Keratinocyte (primary cell): ENCODE measurements around the gene CFAP20. TPM values are rescaled to one million over a fixed set of nuclear protein-coding genes. Genes with fewer than 3 reads are reported as not detected.

Experiments
- DNase-seq: peaks from one replicate; pipeline ENCODE4 v3.0.0-alpha.2; 2011; ENCODE audit warnings: low read depth, missing footprints, low spot score
- FAIRE-seq: peaks from 2 replicates; lab custom pipeline; 2011; peaks lifted over from hg19 to GRCh38; lab: Jason Lieb, UNC
- H2AFZ ChIP-seq: 2 replicates; pipeline ENCODE4 v1.6.0; 2012; ENCODE audit warnings: low read length, control low read depth, inconsistent platforms; ENCODE audit not compliant: control insufficient read depth
- H3K27ac ChIP-seq: 2 replicates; pipeline ENCODE4 v1.5.1; 2011; ENCODE audit warnings: low read length; ENCODE audit not compliant: control insufficient read depth, insufficient read depth
- H3K27me3 ChIP-seq: 3 replicates; pipeline ENCODE4 v1.6.0; 2011; ENCODE audit warnings: low read length; ENCODE audit not compliant: control insufficient read depth, insufficient read depth; ENCODE audit errors: extremely low read depth
- H3K36me3 ChIP-seq, 2 experiments: 2 replicates in 1 of 2; 3 replicates in 1 of 2; pipeline ENCODE4 v1.5.1; 2011; ENCODE audit warnings: low read length in 2 of 2, mild to moderate bottlenecking in 1 of 2; ENCODE audit not compliant: control insufficient read depth in 2 of 2, insufficient read depth in 2 of 2; ENCODE audit errors: extremely low read depth in 1 of 2
- H3K4me1 ChIP-seq: 3 replicates; pipeline ENCODE4 v1.5.1; 2011; ENCODE audit warnings: low read length; ENCODE audit not compliant: control insufficient read depth, insufficient read depth; ENCODE audit errors: extremely low read depth
- H3K4me2 ChIP-seq: 3 replicates; pipeline ENCODE4 v1.6.0; 2011; ENCODE audit warnings: low read depth, low read length; ENCODE audit not compliant: control insufficient read depth, insufficient read depth; ENCODE audit errors: extremely low read depth
- H3K4me3 ChIP-seq, 3 experiments: fragments of 200-600 bp in 1 of 3; sonication (generic) in 1 of 3; 2 replicates in 2 of 3; 3 replicates in 1 of 3; pipeline ENCODE4 v1.5.1; 2011 to 2016; ENCODE audit warnings: low read length in 3 of 3, mild to moderate bottlenecking in 3 of 3, control low read depth in 2 of 3, inconsistent platforms in 1 of 3, low read depth in 1 of 3, mixed read lengths in 1 of 3, mixed run types in 1 of 3, moderate library complexity in 1 of 3; ENCODE audit not compliant: control insufficient read depth in 2 of 3, insufficient read depth in 2 of 3; ENCODE audit errors: extremely low read depth in 1 of 3
- H3K79me2 ChIP-seq: 2 replicates; pipeline ENCODE4 v1.6.0; 2012; ENCODE audit warnings: low read length; ENCODE audit not compliant: control insufficient read depth, insufficient read depth
- H3K9ac ChIP-seq: 3 replicates; pipeline ENCODE4 v1.6.0; 2011; ENCODE audit warnings: low read length; ENCODE audit not compliant: control insufficient read depth, insufficient read depth; ENCODE audit errors: extremely low read depth
- H3K9me1 ChIP-seq: 3 replicates; pipeline ENCODE4 v1.6.0; 2011; ENCODE audit warnings: low read length; ENCODE audit not compliant: control insufficient read depth, insufficient read depth; ENCODE audit errors: extremely low read depth
- H3K9me3 ChIP-seq: 2 replicates; pipeline ENCODE4 v1.5.1; 2012; ENCODE audit warnings: low read depth, low read length; ENCODE audit not compliant: control insufficient read depth
- H4K20me1 ChIP-seq: 3 replicates; pipeline ENCODE4 v1.6.0; 2011; ENCODE audit warnings: low read length; ENCODE audit not compliant: control insufficient read depth, insufficient read depth; ENCODE audit errors: extremely low read depth
- CTCF ChIP-seq, 3 experiments: IDR thresholded peaks in 1 of 3; conservative IDR thresholded peaks in 1 of 3; optimal IDR thresholded peaks in 1 of 3; 2 replicates in 2 of 3; 3 replicates in 1 of 3; pipeline versions ENCODE3 to v1.5.1; 2011; ENCODE audit warnings: low read length in 3 of 3, mild to moderate bottlenecking in 3 of 3, moderate library complexity in 2 of 3, control low read depth in 1 of 3, inconsistent platforms in 1 of 3; ENCODE audit not compliant: insufficient read depth in 2 of 3; ENCODE audit errors: extremely low read depth in 1 of 3
- EZH2 ChIP-seq: IDR thresholded peaks from one replicate; pipeline ENCODE4 v1.6.1; 2012; ENCODE audit warnings: inconsistent platforms, mild to moderate bottlenecking, low read length, moderate library complexity
- dilution Hi-C: fragments of 300-500 bp; cut with MboI; formaldehyde crosslinking; loops from one replicate; pipeline ENCODE4 v1.7.0; 2020; ENCODE audit warnings: low sequenced_read_pairs; ENCODE audit not compliant: extremely low pct_ligation_motif_present
- polyA plus RNA-seq, 5 experiments: library from polyadenylated mRNA; depleted of rRNA in 3 of 5; stranded (reverse) in 3 of 5; stranded (forward) in 1 of 5; unstranded in 1 of 5; fragments of >200 nt; gene quantifications; 1 replicate in 1 of 5; 2 replicates in 3 of 5; 3 replicates in 1 of 5; pipeline versions ENCODE4 v1.2.1 to v1.2.3, GENCODE V29; 2011 to 2012; ENCODE audit warnings: missing spikeins in 2 of 5, low read depth in 1 of 5, low replicate concordance in 1 of 5

CFAP20 gene
- polyA plus RNA-seq, 1 donor (not counting 4 experiments of a cell fraction or from before 2014, with no cell fraction given), result 52.0 TPM

GRCh38 chr16:58116529-58116928 lies 12.7 kb downstream of the CFAP20 start:
- Histone ChIP-seq H2AFZ (no peak overlapping the region), H3K36me3 (peaks cover 13 to 14% of the 10 kb centered on the region in 2 experiments), H3K79me2 (peaks cover 42% of the 10 kb centered on the region), H3K4me3 (no peak overlapping the region), H3K9me1 (no peaks in the 10 kb centered on the region), H3K9ac (no peak overlapping the region), H3K9me3 (no peaks in the 10 kb centered on the region), H4K20me1 (peaks cover 3% of the 10 kb centered on the region), H3K4me2 (no peak overlapping the region), H3K4me1 (peaks cover 11% of the 10 kb centered on the region), H3K27ac (no peak overlapping the region), H3K27me3 (no peaks in the 10 kb centered on the region)
- TF ChIP-seq CTCF (optimal IDR thresholded peaks at IDR 0.05 in 1 of 3, IDR thresholded peaks at IDR 0.05 in 1 of 3, conservative IDR thresholded peaks at IDR 0.05 in 1 of 3; ENCODE audit: extremely low read depth in 1 of 3, insufficient read depth in 2 of 3, low read length in 3 of 3) (no peak), EZH2 (no peak)
- dilution Hi-C loops, result no loop called here
- DNase-seq, result no peak
- FAIRE-seq, result no peak

GRCh38 chr16:58116081-58116480 lies 13.1 kb downstream of the CFAP20 start:
- no peak for DNase-seq
- peak; percentile 62 for FAIRE-seq
- H3K36me3 ChIP-seq, result peaks cover 13 to 14% of the 10 kb centered on the region in 2 experiments
- H3K4me3 ChIP-seq, result no peak overlapping the region
- H3K27ac ChIP-seq, result no peak overlapping the region
- peaks cover 3% of the 10 kb centered on the region for H4K20me1 ChIP-seq
- H3K27me3 ChIP-seq, result no peaks in the 10 kb centered on the region
- peaks cover 41% of the 10 kb centered on the region for H3K79me2 ChIP-seq
- dilution Hi-C loops, result no loop called here
- H3K9me1 ChIP-seq, result no peaks in the 10 kb centered on the region
- H3K9me3 ChIP-seq, result no peaks in the 10 kb centered on the region
- no peak overlapping the region for H2AFZ ChIP-seq
- H3K4me2 ChIP-seq, result no peak overlapping the region
- H3K9ac ChIP-seq, result no peak overlapping the region
- H3K4me1 ChIP-seq, result peaks cover 11% of the 10 kb centered on the region
- TF ChIP-seq CTCF (optimal IDR thresholded peaks at IDR 0.05 in 1 of 3, IDR thresholded peaks at IDR 0.05 in 1 of 3, conservative IDR thresholded peaks at IDR 0.05 in 1 of 3; ENCODE audit: extremely low read depth in 1 of 3, insufficient read depth in 2 of 3, low read length in 3 of 3), result no peak
- no peak for TF ChIP-seq EZH2
